GM18517 (cell line): ENCODE measurements around the gene SETX.

Source experiments
- ATAC-seq: cut with Tn5 transposase; IDR thresholded peaks from one replicate; pipeline ENCODE4 v1.9.1; 2021; ENCODE audit warnings: mild to moderate bottlenecking, moderate library complexity; ENCODE audit not compliant: unreplicated experiment

SETX gene

DNA sequence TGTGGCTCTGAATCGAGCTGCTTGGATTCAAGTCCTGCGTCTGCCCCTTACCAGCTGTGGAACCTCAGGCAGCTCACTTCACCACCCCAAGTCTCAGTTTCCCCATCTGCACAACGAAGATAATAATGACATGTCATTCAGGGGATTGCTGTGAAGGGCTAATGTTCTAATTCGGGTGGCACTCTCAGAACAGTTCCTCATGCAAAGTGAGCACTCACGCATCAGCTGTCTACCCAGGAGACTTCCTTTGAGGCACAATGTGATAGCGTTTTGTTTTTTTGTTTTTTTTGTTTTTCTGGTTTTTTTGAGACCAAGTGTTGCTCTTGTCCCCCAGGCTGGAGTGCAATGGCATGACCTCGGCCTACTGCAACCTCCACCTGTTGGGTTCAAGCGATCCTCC lies 136.6 kb downstream of the SETX start:
- no peak for ATAC-seq

DNA sequence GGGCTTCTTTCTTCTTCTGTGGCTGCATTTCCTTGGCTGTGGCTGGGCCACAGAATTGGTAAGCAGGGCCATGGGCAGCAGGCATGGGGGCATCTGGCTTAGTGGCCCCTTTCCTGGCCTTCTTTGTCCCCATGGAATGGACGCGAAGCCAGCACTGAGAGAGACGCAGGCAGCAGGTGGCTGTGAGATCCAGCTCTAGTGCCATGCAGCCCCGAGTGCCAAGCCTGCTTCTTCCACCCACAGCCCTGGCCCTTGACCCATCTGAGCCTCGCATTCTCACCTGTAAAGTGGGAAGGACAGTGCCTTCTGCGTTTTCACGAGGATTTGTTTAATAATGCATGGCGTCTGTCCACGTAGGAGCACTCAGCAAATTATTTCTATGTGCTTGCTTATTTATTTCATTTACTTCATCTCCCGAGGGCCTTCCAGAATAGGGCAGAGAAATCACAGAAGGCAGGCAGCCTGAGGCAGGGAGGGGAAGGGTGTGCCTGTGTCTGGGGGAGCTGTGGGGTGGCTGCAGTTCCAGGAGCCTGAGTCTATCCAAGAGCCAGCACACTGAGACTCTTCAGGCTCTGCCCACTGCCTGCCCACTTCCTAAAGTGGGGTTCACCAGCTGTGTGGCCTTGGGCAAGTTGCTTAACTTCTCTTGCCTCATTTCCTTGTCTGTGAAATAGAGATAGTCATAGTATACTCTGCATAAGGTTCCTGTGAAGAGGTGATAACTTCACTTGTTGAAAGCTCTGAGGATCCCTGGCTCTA lies 137.7 kb downstream of the SETX start:
- no peak for ATAC-seq

DNA sequence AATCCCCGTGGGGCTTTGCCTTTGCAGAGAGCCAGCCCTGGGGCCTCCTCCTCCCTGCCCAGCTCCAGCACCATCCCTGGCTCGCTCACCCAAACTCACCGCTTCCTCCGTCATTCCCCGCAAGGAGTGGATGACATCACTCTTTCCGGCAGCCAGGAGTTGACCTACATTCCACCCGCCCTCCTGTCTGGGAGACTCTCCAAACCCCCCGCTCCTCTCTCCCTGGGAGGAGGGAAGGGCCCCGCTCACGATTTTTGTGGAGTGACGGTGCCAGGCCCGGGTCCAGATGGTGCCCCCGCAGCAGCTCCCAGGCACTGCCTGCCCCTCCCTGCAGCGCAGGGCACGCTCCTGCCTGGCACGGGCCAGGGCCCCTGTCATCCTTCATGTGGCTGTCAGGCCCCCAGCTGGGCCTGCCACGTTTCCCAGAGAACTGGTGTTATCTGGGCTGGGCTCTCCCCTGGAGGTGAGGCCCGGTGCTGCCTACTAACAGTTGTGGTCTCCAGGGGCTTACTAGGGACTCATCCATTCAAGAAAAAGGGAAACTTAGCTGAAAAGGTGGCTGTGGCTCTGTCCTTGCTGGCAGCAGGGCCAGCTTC lies 140.7 kb downstream of the SETX start:
- no peak for ATAC-seq

- no peak for ATAC-seq
Measured at GRCh38 chr9:132211570-132211969, 143.2 kb downstream of the SETX start.
